ENCODE measurements around the gene CCDC194. TPM values are rescaled to one million over a fixed set of nuclear protein-coding genes. Genes with fewer than 3 reads are reported as not detected.

CCDC194 gene, protein sequence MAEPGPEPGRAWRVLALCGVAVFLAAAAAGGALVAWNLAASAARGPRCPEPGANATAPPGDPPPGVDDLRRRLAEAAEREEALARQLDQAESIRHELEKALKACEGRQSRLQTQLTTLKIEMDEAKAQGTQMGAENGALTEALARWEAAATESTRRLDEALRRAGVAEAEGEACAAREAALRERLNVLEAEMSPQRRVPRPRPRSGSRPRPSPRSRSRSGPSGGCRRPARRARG
- total RNA-seq (2014; rRNA removed; shearing (Covaris generic)): not detected in 2 replicates

DNA sequence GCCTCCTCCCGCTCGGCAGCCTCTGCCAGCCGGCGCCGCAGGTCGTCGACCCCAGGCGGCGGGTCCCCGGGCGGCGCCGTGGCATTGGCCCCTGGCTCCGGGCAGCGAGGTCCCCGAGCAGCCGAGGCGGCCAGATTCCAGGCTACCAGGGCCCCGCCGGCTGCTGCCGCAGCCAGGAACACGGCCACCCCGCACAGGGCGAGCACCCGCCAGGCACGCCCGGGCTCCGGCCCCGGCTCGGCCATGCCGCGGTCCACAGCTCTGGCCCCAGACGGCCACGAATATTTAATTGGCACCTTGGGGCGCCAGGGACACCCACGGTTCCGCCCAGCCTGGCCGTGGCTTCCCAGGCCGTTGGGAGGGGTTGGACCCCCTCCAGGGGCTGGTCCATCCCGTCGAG is at the start of gene CCDC194:
Gene CCDC194, minus strand, starts transcription at position 283 of the 400 bp plus-strand sequence. Its CDS starts 38 bp downstream, at position 245.
- no peak for DNase-seq (ENCODE audit: low spot score)

DNA sequence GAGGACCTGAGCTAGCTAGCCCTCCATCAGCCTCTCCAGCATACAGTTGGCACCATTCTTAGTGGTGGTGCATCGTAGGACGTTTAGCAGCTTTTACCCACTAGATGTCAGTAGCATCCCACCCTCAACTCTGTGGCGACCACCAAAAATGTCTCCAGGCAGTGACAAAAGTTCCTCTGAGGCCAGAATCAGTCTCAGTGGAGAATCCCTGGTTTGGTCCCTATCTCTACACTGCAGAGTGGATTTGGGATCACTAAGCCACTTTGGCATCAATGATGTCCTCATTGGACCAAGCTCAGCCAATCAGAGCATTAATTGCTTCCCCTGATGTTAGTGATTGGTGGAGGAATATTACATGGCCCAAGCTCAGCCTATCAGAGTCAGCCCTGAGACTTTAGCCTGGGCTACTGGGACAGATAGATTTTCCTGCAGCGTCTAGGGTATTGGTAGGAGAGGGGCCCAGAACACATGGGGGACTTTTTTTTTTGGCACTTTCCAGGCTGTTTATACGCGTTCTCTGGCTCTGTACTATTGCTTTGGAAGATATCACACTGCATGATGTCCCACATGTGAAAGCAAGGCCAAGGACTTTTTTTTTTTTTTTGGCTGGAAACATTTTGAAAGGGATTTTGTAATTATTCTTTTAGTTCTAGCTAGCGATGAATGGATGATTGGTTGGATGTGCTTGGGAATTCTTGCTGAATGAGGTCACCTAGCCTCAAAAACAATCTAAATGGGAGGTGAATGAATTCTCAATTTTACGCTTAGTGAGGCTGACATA is 47.4 kb upstream of the CCDC194 start:
- no peak for DNase-seq (ENCODE audit: low spot score)

DNA sequence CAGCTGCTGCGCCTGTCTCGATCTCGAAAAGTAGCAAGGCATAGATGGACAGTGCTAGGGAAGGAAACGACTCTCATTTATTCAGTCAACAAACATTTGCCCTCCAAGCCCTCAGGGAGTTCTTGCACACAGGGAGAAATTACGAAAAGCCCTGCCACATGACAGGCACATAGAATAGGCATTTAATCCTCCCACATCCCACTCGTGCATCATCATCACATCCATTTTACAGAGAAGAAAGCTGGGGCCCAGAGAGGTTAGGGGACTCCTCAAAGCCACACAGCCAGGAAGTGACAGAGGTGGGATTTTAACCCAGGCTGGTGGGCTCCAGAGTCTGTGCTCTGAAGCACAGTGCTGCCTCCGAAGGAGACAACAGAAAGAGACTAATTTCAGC is 42.9 kb upstream of the CCDC194 start:
- no peak for DNase-seq (ENCODE audit: low spot score)

DNA sequence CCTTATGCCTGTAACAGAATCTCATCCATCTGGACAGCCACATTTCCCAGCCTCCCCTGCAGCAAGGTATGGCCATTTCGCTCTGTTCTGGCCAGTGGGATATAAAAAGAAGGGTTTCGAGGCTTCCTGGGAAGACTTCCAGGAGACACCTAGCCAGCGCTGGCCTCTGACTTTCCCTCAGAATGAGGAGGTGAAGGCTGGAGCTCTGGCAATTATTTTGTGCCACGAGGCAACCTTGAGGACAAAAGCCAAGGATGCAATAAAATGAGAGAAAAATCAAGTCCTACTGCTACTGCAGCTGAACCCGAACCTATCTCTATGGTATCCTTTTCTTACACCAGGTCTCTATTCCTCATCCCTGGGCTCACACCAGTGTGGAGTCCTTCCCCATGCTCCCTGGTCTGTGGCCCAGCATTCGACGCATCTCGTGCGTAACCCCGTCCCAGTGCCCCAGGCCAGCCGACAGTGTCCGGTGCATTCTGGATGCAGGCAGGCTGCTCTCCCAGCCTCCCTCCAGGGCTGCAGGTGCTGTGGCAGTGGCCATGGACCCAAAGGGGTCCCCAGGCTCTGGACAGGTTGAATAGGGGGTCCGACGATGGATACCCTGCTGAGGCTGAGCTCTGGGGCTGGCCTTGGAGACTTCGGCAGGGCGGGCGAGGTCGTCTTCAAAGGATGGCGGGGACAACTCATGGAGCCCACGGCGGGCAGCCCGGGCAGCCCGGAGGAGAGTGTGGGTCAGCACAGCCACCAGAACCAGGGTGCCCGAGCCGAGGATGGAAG is 42.3 kb upstream of the CCDC194 start:
- no peak for DNase-seq (ENCODE audit: low spot score)

DNA sequence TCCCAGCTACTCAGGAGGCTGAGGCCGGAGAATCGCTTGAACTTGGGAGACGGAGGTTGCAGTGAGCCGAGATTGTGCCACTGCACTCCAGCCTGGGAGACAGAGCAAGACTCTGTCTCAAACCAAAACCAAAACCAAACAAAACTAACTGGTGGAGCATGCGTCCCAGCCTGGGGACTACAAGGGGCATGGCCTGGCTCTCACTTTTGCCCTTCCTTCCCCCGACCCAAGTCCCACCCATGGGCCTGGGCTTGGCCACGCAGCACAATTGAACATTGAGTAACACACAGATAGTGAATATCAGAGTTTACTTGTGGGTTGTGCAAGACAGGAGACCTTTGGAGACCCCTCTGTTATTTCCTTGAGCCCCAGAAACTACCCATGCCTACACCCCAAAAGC is 41.2 kb upstream of the CCDC194 start:
- no peak for DNase-seq (ENCODE audit: low spot score)

DNA sequence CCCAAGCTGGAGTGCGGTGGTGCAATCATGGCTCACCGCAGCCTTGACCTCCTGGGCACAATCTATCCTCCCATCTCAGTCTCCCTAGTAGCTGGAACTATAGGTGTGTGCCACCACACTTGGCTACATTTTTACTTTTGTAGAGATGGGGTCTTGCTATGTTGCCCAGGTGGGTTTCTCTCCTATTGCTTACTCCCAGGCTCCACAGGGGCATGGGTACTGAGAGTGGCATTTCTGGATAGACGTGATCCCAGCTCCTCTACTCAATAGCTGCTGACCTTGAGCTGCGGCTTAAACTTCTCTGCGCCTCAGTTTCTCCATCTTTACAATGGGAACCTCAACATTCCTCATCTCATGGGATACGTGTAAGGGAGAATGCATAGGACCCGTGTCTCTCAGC is 37.4 kb upstream of the CCDC194 start:
- DNase-seq (ENCODE audit: low spot score): no peak

DNA sequence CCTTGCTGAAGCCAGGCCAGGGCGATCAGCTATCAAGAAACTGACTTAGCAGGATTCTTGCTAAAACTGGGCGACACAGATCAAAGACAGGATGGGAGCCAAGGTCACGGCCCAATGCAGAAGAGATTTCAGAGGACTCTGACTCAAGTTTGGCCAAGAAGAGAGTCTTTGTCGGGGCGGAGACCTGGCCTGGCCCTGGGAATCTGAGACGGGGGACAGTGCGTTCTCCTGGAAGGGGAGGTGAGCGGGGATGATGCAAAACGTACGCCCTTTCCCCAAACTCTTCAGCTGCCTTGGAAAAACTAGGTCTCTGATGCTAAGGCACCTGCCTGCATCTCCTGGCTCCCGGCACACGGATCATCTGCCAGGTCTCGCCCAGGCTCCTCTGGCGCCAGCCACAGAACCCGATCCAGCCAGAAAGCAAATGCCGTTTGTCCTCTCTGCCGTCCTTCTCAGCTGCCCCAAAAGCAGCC is 35.7 kb upstream of the CCDC194 start:
- no peak for DNase-seq (ENCODE audit: low spot score)

DNA sequence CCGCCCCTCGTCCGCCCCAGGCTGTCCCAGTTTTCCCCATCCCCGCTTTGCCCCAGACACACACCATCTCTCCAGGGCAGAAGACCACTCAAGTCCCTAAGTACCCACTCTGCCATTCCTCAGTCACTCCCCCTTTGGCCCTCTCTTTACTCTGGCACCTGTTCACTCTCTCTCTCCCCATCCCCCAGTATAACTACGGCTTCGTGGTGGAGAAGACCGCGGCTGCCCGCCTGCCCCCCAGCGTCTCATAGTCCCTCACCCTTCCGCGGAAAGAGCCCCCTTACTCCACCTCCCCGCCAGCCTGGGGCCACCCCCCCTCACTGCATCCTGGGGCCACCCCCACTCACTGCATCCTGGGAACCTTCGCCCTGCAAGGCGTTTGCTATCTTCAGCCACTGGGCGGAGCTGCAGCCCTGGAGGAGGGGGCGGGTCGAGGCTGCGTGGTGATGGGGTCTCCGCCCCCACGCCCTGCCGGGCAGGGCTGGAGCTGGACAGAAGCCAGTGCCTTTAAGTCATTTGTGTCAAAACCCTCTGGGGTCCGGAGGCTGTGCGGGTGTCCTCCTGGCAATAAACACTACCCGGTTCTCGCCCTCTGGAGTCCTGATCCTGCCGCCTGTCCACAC is 30.9 kb upstream of the CCDC194 start:
- DNase-seq (ENCODE audit: low spot score): no peak

DNA sequence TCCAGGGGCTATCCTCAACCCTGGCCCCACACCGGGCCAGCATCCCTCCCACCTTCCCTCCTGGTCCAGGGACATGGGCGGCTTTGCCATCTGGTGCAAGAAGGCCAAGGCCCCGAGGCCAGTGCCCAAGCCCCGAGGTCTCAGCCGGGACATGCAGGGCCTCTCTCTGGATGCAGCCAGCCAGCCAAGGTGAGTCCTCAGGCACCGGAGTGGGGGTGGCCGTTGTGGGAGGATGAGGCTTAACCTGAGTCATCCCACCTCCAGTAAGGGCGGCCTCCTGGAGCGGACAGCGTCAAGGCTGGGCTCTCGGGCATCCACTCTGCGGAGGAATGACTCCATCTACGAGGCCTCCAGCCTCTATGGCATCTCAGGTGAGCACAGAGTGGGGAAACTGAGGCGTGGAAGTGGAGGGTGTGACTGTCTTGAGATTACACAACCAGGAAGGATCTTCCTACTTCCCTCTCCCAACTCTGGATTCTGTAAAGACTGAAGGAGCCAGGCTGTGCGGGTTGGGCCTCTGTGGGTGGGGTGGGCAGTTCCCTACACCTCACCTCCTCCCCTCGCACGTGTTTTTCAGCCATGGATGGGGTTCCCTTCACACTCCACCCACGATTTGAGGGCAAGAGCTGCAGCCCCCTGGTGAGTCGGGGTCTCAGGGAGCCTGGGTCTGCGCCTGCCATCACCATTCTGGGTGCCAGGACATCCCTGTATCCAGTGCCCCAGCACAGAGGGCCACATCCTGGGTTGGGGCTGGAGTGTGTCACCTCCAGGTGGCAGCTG is 29.6 kb upstream of the CCDC194 start:
- DNase-seq (ENCODE audit: low spot score): no peak

DNA sequence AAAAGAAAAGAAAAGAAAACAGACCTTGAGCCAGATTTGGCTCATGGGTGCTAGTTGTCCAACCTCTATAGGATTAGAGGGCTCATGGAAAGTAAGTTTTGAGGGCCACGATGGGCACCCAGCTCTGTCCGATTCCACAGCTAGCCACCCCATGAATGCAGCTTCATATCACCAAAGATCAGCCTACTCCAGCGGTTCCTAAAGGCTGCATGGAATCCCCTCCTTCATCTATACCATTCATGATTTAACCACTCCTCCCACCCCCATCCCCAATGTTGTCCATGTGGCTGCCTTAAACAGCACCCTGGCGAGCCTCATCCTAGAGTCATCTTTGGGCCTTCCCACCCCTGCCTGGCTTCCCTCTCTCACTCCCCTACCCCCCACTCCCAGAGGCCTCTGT is 27.9 kb upstream of the CCDC194 start:
- no peak for DNase-seq (ENCODE audit: low spot score)

DNA sequence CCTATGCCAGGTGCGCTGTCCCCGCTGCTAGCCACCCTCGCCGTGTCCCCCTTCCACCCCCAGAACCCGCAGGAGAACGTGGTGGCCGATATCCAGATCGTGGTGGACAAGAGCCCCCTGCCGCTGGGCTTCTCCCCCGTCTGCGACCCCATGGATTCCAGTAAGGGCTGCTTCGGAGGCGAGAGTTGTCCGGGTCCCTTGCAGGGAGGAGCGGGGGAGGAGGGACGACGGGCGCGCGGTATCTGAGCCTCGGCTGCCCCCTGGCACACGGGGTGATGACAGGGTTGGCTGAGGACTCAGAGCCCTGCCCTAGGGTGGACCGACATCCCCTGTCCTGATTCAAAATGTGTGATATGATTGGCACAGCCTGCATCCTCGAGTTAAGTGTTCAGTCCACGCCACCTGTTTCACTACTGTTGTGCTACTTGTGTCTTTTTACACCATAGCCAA is 26.5 kb upstream of the CCDC194 start:
- no peak for DNase-seq (ENCODE audit: low spot score)

DNA sequence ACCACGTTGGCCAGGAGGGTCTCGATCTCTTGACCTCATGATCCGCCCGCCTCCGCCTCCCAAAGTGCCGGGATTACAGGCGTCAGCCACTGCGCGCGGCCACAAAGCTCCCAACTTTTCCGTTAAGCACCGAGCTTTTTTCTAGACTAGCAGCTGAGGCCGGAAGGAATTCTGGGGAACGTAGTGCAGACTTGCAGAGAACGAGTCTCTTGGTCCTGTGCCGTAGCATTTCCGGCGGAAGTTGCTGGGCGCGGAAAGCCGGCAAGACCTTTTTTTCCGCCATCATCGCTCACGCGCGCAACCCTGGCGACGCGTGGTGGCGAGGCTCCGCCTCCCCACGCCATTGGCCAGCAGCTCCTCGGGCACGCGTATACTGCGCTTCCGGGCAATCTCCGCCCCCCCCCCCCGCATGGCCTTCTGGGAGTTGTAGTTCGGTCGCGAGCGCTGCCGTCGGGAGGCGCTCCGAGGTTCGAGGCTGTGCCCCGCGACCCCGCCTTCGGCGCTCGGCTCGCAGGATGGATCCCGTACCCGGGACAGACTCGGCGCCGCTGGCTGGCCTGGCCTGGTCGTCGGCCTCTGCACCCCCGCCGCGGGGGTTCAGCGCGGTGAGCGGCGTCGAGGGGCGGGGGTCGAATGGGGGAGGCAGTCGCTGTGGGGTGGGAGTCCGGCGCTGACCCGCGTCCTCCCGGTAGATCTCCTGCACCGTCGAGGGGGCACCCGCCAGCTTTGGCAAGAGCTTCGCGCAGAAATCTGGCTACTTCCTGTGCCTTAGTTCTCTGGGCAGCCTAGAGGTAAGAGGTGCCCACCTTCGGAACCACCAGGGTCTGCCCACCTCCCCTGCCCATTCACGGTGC is 25.9 kb upstream of the CCDC194 start, which contains the start of gene MVB12A:
Gene MVB12A, plus strand, starts transcription at position 427 of the 854 bp plus-strand sequence. Its CDS starts 89 bp downstream, at position 516.
- DNase-seq (ENCODE audit: low spot score): peak; percentile 100

DNA sequence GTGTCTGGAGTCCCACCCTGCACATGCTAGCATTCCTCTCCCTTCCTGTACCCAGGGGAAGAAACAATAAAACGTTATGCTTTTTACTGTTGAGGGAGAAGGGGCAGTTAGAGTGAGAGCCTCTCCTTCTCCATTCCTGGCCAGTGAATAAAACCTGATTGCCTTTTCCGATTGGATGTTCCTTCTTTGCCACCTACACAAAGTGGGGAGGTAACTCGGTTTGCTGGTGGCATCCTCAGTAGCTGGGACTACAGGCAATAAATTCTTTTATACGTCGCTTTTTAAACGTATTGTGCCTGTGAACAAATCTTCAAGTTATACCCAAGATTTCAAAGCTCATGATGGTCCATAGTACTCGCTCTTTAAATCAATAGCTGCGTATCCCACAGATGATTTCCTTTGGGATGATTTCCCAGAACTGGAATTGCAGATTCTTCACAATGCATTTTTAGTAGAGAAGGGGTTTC is 25.2 kb upstream of the CCDC194 start:
- no peak for DNase-seq (ENCODE audit: low spot score)

DNA sequence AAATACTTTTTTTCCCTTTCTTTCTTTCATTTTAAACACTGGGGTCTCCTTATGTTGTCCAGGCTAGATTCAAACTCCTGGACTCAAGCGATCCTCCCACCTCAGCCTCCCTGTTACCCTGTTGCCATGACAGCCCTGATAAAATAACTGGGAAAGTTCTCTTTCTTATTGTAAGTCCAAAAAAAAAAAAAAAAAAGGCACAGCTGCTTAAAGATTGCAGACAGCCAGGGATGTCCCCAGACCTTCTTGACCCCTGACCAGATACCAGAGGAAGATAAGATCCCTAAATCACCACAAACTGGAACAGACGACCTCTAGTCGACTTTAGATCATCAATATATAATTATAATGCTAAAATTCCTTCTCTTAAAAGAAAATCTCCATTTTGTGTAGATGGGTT is 24.7 kb upstream of the CCDC194 start:
- DNase-seq (ENCODE audit: low spot score): no peak

DNA sequence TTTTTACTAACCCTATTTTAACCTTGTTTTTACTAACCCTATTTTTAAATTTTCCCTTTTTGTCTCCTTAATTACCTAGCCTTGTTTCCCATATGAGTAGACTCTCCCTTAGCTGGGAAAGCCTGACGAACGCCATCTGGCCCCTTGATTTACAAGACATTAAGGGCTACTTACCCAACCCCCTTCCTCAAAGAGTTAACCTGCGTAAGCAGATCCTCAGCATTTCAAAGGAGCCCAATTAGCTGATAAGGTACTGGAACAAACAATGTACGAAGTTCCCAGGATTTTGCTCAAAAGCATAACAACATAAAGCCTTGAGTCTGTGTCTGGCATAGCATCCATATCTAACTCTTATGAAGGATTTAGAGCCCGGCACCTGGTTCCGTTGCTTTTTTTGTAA is 21.1 kb upstream of the CCDC194 start:
- DNase-seq (ENCODE audit: low spot score): no peak

DNA sequence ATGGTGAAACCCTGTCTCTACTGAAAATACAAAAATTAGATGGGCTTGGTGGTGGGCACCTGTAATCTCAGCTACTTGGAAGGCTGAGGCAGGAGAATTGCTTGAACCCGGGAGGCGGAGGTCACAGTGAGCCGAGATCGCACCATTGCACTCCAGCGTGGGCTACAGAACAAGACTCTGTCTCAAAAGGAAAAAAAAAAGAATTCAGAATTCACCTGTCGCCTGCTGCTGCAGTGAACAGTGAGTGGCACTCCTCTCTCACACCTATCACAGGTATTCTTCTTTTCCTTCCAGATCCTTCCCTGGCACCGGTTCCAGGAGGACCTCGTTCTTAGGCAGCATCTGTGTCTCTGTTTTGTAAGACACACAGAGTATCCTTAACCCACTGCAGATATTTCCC is 20.1 kb upstream of the CCDC194 start:
- DNase-seq (ENCODE audit: low spot score): no peak

DNA sequence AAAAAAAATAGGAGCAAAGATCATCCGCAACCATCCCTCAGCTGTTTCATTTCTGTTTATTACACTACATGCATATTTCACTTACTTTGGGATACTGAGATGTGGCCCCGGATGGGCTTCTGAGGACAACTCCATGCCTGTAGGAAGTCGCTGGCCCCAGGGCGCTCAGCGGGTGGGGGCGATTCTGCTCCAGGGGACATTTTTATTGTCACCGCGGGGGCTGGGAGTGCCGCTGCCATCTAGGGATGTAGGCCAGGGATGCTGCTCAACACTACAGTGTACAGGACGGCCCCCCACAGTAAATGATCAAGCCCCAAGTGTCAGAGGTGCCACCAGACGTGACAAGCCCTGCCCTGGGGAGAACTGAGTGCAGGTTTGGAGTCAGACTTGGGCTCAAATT is 17.8 kb upstream of the CCDC194 start:
- DNase-seq (ENCODE audit: low spot score): no peak

DNA sequence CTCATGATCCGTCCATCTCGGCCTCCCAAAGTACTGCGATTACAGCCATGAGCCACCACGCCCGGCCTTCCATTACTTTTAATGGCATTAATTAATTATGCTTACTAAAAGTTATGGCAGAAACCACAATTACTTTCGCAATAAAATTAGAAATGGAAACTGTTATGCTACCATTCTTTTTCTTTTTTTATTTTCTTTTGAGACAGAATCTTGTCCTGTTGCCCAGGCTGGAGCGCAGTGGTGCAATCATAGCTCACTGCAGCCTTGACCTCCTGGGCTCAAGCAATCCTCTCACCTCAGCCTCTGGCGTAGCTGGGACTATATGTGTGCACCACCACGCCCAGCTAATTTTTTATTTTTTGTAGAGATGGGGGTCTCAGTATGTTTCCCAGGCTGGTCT is 16.0 kb upstream of the CCDC194 start:
- no peak for DNase-seq (ENCODE audit: low spot score)

DNA sequence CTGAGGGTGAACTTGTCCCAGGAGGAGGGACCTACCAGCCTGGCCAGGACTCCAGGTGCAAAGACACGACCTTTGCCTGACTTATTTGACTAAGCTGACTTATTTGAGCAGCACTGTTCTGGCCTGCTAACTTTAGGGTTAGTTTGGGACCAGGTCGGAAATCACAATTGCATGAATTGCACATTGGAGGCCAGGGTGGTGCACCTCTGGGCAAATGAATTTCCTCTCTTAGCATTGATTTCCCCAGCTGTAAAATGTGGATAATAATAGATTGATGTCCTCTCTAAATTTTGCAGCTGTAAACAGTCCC is 12.8 kb upstream of the CCDC194 start:
- DNase-seq (ENCODE audit: low spot score): no peak
